HG02759 (cell line): ENCODE measurements around the gene SLC17A7.
A peak's percentile ranks its signal among the peaks of the same experiment; 100 is the strongest.
"Not testable (repeated sequence)": the region's sequence is repeated elsewhere in the genome, so short reads cannot be mapped to it uniquely, and the experiment has no call there.

Source experiments
- ATAC-seq: cut with Tn5 transposase; IDR thresholded peaks from one replicate; pipeline ENCODE4 v1.9.1; 2021; ENCODE audit warnings: mild to moderate bottlenecking, moderate library complexity; ENCODE audit not compliant: unreplicated experiment

The SLC17A7 gene

DNA sequence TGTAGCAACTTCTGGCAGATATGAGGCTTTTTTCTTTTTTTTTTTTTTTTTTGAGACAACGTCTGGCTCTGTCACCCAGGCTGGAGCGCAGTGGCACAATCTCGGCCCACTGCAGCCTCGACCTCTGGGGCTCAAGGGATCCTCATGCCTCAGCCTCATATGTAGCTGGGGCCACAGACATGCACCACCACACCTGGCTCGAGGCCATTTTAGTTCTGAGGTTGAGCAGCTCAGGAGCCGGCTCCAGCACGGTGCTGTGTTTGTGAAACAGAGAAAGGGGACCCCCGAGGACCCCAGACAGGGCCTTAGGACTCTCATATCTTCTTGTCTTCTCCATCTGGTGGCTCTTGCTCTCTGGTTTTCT is 29.3 kb upstream of the SLC17A7 start:
- ATAC-seq, result no peak

DNA sequence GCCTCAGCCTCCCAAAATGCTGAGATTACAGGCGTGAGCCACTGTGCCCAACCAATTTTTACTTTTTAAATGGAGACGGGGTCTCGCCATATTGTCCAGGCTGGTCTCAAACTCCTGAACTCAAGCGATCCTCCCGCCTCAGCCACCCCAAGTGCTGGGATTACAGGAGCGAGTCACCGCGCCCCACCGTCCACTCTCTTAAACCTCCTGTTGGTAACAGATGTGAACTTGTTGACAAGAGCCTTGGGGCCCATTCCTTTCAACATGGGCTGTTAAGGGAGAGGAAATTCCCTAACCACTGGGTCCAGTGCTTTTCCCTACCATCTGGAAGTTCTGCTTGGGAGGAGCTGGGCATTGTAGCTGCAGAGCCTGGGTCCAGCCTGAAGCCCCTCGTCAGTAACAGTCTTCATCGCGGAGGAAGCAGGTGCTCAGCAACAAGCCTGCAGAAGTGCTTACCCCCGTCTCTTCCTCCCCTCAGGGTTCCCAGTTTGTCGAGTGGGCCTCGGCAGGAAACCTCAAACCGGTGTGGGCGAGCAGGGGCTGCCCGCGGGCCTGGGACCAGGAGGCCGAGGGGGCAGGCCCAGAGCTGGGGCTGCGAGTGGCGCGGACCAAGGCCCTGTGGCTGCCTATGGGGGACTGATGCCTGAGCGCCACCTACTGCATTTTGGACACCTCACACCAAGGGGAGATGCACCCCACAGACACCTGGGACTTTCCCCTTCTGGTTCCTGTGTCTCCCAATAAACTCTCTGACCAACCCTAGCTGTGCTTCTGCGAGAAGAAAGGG is 28.7 kb upstream of the SLC17A7 start:
- peak; percentile 58 for ATAC-seq

DNA sequence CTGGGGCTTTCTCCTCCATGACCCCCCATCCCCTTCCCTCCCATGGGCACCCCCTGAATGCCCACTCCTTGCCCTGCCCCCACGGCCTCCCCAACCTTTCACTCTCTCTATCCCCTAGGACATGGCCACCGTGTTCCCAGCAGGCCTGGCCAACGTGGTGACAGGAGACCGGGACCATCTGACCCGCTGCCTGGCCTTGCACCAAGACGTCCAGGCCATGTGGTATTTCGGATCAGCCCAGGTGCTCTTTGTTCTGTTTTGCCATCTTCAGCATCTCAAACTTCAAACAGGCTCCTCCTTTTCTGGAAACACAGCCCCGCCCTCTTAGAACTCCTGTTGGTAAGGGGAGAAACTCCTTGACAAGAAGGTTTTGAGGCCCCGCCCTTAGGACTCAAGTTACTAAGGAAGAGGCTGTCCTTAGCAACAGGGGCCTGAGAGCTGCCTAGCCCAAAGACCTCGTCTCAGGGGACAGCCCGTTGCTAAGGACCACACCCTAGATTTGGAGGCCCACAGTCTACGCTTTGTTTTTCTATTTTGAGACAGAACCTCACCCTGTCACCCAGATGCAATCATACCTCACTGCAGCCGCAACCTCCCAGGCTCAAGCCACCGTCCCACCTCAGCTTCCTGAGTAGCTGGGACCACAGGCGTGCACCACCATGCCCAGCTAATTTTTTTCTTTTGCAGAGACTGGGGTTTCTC is 27.6 kb upstream of the SLC17A7 start:
- ATAC-seq, result peak; percentile 70

DNA sequence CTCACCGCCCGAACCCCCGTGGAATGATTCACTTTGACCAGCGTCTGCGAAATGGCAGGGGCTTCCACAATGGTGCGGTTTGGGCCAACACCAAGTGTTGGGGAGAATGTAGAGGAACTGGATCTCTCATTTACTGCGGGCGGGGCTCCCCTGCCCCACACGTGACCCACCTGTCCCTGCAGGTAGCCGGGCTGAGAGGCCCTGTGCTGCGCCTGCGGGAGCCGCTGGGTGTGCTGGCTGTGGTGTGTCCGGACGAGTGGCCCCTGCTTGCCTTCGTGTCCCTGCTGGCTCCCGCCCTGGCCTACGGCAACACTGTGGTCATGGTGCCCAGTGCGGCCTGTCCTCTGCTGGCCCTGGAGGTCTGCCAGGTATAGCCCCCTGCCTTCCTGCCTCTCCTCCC is 26.9 kb upstream of the SLC17A7 start:
- no peak for ATAC-seq

DNA sequence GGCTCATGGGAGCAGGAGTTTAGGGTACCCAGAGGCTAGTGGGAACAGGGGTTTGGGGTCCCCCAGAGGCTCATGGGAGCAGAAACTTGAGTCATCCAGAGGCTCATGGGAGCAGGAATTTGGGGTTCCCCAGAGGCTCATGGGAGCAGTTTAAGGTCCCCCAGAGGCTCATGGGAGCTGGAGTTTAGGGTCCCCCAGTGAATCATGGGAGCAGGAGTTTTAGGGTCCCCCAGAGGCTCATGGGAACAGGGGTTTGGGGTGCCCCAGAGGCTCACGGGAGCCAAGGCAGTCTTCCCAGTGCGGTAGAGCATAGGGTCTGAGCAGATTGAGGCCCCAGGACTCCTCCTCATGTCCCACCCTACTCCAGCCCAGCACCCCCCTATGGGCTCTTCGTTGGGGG is 24.0 kb upstream of the SLC17A7 start:
- no peak for ATAC-seq

DNA sequence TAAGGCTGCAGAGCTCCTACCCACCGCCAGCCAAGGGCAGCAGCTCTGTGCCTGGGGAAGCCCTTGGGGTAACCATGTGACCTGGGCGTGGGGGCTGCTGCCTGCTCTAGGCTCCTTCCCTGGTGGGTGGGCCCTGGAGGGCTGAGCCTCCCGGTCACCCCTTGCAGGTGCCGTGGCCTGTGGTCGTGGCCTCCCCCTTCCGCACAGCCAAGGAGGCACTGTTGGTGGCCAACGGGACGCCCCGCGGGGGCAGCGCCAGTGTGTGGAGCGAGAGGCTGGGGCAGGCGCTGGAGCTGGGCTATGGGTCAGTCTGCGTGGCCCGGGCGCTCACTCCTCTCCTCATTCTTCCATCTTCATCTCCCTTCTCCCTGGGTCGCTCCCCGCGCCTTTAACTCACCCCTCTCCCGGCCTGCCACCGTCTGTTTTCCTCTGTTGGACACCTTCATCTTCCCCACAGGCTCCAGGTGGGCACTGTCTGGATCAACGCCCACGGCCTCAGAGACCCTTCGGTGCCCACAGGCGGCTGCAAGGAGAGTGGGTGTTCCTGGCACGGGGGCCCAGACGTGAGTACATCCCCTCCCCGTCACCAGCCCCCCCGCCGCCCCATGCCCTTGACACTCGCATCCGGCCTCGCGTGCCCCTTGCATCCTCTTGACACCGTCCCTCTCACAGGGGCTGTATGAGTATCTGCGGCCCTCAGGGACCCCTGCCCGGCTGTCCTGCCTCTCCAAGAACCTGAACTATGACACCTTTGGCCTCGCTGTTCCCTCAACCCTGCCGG is 22.8 kb upstream of the SLC17A7 start:
- ATAC-seq, result no peak

DNA sequence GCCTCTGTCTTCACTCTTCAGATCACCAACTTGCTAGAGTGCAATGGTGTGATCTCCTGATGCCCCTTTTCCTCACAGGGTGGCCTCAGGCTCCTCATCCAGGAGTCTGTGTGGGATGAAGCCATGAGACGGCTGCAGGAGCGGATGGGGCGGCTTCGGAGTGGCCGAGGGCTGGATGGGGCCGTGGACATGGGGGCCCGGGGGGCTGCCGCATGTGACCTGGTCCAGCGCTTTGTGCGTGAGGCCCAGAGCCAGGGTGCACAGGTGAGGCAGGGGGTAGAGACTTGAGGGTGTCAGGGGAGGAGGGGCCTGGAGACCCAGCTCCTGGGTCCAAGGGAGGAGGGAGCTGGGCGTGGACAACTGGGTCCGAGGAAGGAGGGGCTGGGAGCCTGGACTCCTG is 21.2 kb upstream of the SLC17A7 start:
- no peak for ATAC-seq

DNA sequence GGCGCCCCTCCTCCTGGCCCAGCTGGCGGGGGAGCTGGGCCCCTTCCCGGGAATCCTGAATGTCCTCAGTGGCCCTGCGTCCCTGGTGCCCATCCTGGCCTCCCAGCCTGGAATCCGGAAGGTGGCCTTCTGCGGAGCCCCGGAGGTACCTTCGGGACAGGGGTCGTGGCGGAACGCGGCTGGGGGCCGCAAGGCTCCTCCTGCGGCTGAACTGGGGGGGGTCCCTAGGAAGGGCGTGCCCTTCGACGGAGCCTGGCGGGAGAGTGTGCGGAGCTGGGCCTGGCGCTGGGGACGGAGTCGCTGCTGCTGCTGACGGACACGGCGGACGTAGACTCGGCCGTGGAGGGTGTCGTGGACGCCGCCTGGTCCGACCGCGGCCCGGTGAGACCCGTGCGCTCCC is 20.3 kb upstream of the SLC17A7 start:
- no peak for ATAC-seq

DNA sequence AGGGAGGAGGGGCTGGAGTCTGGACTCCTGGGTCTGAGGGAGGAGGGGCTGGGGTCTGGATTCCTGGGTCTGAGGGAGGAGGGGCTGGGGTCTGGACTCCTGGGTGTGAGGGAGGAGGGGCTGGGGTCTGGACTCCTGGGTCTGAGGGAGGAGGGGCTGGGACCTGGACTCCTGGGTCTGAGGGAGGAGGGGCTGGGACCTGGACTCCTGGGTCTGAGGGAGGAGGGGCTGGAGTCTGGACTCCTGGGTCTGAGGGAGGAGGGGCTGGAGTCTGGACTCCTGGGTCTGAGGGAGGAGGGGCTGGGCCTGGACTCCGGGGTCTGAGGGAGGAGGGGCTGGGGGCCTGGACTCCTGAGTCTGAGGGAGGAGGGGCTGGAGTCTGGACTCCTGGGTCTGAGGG is 19.8 kb upstream of the SLC17A7 start:
- ATAC-seq, result not testable (repeated sequence)

DNA sequence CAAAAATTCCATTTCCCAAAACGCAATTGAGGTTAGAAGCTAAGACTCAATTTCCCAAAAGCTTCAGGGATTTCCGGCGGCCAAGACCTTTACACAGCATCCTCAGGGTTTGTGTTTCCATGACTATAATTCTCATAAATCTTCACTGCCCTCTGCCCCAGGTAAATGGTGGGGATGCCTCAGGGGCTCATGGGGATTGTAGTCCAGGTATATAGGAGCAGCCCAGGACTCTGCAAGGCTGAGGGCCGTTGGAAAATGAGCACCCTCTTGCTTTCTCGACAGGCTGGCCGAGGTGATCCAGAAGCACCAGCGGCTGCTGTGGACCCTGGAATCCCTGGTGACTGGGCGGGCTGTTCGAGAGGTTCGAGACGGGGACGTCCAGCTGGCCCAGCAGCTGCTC is 18.1 kb upstream of the SLC17A7 start:
- ATAC-seq, result no peak

DNA sequence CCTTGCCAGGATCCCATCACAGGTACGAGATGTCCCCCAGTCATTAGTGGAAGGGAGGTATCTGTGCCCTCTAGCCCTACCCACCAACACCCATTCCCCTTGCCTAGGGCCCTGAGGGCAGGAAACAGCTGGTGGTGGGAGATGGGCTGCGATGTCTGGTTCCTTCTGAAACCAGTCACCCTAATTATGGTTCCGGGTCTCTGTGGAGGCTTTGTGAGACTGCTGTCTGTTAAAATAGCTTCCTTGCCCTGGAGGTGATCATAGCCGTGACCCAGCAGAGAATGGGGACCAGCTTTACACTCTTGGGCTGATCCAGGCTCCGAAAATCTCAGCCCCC is 17.2 kb upstream of the SLC17A7 start:
- no peak for ATAC-seq

DNA sequence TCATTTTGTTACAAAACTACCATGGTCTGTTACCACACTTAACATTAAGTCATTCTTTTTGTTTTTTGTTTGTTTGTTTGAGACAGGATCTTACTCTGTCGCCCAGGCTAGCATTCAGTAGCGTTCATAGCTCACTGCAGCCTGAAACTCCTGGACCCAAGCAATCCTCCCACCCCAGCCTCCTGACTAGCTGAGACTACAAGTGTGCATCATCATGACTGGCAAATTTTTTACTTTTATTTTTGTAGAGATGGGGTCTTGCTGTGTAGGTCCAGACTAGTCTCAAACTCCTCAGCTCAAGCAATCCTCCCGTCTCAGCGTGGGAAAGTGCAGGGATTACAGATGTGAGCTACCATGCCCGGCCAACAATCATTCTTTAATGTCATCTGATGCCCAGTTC is 15.0 kb upstream of the SLC17A7 start:
- ATAC-seq, result no peak

DNA sequence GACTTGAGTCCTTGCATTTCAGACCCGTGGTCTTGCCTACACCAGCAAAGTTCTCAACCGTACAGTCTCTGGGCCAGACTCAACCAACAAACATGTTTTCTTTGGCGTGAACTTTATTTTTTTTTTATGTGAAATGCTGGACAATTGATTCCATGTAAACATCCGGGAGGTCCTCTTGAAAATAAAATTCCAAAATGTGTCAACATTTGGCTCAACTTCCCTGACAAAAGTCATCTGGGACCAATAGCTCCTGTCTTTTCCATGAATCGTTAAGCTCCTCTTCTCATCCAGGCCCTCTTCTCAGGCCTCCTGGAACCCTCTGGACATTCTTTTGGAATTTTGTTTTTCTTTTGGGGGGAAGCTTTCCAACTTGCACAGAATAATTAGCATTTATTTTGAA is 14.4 kb upstream of the SLC17A7 start:
- no peak for ATAC-seq

DNA sequence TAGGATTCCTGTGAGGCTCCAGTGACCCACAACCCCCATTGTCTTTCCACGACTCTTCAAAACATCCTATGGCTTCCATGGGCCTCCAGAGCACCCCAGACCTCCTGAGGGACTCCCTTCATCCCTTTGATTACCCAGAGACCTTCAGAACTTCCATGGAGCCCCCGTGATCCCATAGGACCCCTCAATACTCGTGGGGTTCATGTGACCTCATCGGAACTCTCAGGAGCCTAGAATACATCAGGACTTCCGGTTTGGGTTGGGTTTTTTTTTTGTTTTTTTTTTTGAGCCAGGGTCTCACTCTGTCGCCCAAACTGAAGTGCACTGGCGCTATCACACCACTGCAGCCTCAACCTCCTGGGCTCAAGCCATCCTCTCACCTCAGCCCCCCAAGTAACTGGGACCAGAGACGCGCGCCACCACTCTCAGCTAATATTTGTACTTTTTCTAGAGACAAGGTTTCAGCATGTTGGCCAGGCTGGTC is 12.5 kb upstream of the SLC17A7 start:
- no peak for ATAC-seq

DNA sequence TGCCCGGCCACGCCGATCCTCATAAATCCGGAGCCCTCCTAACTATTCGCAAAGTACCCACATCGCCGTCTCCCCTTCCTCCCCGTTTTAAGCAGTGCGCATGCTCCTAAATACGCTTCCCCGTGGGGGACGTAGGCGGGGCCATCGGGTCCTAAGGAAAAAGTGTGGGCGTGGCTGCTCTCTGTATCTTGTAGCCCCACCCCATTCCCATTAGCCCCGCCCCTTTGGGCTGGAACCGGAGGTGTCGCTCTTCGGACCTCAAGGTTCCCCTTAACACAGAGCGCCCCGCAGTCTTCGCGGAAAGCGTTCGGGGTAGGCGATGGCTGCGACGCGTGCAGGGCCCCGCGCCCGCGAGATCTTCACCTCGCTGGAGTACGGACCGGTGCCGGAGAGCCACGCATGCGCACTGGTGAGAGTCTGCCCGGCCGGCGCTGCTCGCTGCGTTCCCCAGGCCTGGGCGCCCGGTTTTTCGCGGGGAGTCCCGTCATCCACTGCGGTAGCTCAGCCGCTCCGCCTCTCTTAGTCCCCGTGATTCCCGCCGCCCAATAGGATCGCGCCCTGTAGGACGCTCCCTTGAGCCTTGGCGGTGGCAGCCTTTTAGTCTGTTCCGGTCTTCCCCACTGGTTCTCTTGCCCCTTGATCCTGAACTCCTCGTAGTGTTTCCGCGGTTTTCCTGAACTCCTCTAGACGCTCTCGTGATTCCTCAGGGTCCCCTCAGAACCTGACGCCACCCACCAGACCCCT is 11.9 kb upstream of the SLC17A7 start, which contains the start of gene ALDH16A1:
Gene ALDH16A1 (plus strand): TSS at position 213 of the 744 bp plus-strand sequence. CDS start 107 bp downstream, at position 320.
- ATAC-seq, result peak; percentile 75

DNA sequence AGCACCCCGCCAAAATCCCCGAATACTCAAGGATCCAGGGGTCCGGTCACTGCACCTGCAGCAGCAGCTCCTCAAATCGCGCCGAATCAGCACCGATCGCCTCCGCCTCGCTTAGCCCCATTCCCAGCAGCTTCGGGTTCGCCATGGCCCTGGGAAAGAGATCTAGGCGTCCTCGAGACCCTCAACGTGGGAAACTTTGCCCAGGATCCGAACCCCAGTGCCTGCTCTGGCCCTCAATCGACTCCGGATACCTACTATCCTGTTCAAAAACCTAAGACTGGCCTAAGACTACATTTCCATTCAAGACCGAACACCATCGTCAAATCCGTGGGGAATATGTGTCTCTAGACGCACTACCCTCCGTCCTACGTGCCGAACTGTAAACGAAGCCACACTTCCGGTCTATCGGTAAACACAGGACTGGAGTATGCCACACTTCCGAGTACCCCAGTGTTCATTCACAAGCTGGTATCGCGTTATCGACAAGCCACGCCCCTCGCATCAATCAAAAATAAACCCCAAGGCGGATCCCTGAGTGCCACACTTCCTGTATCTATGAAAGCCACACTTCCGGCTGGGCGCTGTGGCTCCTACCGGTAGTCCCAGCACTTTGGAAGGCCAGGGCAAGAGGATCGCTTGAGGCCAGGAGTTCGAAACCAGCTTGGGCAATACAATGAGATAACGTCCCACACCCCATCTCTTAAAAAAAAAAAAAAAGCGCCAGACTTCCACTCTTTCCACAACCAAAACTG is 10.3 kb upstream of the SLC17A7 start, which contains the start of gene PIH1D1:
Gene PIH1D1 (minus strand): TSS at position 385 of the 752 bp plus-strand sequence. CDS start 240 bp downstream, at position 145.
- peak; percentile 59 for ATAC-seq

DNA sequence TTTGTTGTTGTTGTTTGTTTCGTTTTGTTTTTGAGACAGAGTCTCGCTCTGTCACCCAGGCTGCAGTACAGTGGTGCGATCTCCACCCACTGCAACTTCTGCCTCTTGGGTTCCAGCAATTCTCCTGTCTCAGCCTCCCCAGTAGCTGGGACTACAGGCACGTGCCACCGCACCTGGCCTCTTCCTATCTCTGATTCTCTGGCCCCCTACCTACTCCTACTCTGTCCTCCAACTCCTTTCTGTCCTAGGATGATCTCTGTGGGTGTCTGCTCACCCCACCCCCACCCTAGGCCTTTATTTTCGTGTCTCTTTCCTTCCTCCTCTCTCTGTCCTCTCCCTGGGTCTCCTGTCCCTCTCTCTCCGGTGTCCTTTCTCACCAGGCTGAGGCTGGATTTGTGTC is 9.1 kb upstream of the SLC17A7 start:
- no peak for ATAC-seq

DNA sequence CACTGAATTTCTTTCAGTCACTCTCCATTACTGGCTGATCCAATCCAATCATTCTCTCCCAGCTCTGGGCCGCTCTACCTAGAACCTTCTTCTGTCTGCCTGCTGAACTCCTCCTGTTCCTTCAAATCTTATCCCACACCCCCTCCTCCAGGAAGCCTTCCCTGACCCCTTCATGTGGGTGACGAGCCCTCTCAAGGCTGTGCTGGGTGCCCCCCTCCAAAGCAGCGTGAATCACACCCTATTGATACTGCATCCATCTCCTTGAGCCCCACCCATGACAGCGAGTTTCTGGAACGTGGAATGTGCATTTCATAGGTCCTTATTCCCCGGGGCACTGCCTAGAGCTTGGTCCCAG is 7.1 kb upstream of the SLC17A7 start:
- ATAC-seq, result no peak

DNA sequence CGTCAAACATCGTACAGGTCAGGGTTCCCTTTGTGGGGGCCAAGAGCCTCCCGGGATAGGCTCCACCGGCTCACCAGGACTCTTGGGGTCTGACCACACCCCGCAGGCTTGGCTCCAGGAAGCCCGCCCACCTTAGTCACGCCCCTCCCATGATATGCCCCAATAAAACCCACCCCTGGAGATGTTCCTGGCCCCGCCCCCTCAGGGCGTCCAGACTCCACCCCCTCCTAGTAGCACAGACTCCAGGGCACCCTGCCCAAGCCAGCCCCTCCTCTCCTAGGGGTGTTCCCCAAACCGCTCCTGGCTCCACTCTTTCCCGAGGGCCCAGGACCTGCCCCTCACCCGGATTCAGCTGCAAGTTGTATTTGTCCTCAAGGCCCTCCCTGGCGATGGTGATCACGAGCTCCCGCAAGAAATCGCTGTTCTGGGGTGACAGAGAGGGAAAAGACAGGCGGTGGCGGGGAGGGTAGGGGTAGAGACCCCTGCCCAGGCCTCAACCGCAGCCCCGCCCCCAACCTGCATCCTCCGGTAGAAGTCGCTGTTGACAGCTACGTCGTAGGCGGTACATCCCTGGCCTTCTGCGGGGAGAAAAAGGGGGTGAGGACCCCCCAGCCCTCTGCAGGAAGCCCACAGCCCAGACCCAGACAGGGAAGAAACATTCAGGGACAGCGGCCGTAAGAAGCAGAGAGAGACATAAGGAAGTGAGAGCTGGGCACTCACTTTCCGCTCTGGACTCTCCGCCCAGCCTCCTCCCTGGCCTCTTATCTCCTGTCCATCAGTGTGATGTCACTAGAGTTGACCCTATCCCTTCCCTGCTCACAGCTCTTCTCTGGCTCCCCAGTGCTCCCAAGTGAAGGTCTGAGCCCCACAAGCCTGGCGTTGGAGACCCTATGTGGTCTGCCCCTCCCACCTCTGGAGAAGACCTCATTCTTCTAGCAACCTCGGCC is 6.4 kb upstream of the SLC17A7 start:
- ATAC-seq, result no peak
